Liver (tissue), 3 donors: ENCODE data around the gene SCNN1A.

Source experiments
- CTCF ChIP-seq: fragments of 150-350 bp; IDR thresholded peaks from 2 replicates; pipeline ENCODE4 v1.5.1; 2017; ENCODE audit warnings: improper control_type of control experiment, low read depth, low read length; ENCODE audit not compliant: missing input control
- GABPA ChIP-seq, 2 donors: IDR thresholded peaks in 1 of 2; conservative IDR thresholded peaks in 1 of 2; 2 replicates each; pipeline ENCODE4 v1.6.1; 2016; ENCODE audit warnings: antibody characterized with exemption in 2 of 2, mild to moderate bottlenecking in 1 of 2, moderate library complexity in 1 of 2
- donor health status: healthy.
- donor health status: healthy.

GRCh38 chr12:6363330-6364043 is 11.9 kb downstream of the SCNN1A start:
- TF ChIP-seq CTCF: no peak
- TF ChIP-seq GABPA (IDR thresholded peaks at IDR 0.05 in 1 of 2, conservative IDR thresholded peaks at IDR 0.05 in 1 of 2): no peak
